Nephron progenitor cell (in vitro differentiated cells): ENCODE measurements around the gene NRARP.

Source experiments
- DNase-seq: peaks from one replicate; pipeline ENCODE4 v3.0.0; 2021
- H3K27ac Mint-ChIP-seq: 2 replicates; pipeline ENCODE4 v1.8.0; 2021; ENCODE audit warnings: mild to moderate bottlenecking, moderate library complexity, mixed read lengths
- H3K27me3 Mint-ChIP-seq: 2 replicates; pipeline ENCODE4 v1.8.0; 2021; ENCODE audit warnings: mild to moderate bottlenecking, low read depth, mixed read lengths; ENCODE audit not compliant: poor library complexity
- H3K36me3 Mint-ChIP-seq: 2 replicates; pipeline ENCODE4 v1.8.0; 2021; ENCODE audit warnings: low read depth, mixed read lengths
- H3K4me1 Mint-ChIP-seq: 2 replicates; pipeline ENCODE4 v1.8.0; 2021; ENCODE audit warnings: mixed read lengths
- H3K4me3 Mint-ChIP-seq: 2 replicates; pipeline ENCODE4 v1.8.0; 2021; ENCODE audit warnings: mild to moderate bottlenecking, moderate library complexity, mixed read lengths
- H3K9me3 Mint-ChIP-seq: 2 replicates; pipeline ENCODE4 v1.8.0; 2021; ENCODE audit warnings: mild to moderate bottlenecking, moderate library complexity, mixed read lengths
- TF ChIP-seq, protein P1 (sequence below): fragments of 200-600 bp; sonication (generic); IDR thresholded peaks from 2 replicates; pipeline ENCODE4 v1.5.0; 2021; ENCODE audit warnings: antibody characterized with exemption

Gene NRARP

DNA sequence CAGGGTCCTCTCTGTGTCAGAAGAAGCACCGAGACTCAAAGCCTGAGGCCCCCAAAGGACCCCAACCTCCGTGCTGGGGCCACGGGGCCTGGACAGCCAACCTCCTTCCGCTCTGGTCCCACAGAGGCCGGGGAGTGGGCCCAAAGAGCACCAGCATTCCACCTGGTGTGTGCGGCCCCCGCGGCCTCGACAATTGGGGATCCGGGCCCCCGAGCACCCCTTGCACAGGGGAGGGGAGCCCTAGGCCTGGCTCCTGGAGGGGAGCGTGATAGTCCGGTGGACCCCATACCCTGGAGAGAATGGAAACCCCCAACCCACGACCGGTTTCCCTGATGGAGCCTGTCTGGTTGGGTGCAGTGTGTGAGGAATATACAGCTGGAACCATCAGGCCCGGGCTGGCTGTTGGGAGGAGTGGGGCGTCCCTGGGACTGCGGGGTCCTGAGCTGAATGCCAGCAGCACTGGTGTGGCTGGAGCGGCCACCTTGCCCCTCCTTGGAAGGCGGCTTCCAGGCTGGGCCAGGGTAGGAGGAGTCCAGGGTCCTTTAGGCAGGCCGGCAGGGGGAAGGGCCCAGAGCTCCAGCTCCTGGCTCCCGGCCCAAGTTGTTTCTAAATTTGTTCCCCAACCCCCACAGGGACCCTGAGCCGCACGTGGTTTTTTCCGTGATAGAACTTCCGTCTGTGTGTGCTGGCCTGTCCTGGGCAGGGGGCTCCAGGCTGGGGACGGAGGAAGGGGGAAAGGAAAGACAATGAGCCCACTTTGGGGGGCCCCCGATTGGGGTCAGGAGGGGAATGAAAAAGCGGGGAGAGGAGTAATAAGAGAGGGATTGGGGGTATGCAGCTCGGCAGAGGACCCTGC lies 25.4 kb downstream of the NRARP start:
- peaks cover 5% of the 10 kb centered on the region for H3K27me3 Mint-ChIP-seq
- no peaks in the 10 kb centered on the region for H3K9me3 Mint-ChIP-seq
- H3K4me1 Mint-ChIP-seq: peaks cover 34% of the 10 kb centered on the region
- peaks cover 6% of the 10 kb centered on the region for H3K36me3 Mint-ChIP-seq
- H3K4me3 Mint-ChIP-seq: no peak overlapping the region
- TF ChIP-seq, protein P1, sequence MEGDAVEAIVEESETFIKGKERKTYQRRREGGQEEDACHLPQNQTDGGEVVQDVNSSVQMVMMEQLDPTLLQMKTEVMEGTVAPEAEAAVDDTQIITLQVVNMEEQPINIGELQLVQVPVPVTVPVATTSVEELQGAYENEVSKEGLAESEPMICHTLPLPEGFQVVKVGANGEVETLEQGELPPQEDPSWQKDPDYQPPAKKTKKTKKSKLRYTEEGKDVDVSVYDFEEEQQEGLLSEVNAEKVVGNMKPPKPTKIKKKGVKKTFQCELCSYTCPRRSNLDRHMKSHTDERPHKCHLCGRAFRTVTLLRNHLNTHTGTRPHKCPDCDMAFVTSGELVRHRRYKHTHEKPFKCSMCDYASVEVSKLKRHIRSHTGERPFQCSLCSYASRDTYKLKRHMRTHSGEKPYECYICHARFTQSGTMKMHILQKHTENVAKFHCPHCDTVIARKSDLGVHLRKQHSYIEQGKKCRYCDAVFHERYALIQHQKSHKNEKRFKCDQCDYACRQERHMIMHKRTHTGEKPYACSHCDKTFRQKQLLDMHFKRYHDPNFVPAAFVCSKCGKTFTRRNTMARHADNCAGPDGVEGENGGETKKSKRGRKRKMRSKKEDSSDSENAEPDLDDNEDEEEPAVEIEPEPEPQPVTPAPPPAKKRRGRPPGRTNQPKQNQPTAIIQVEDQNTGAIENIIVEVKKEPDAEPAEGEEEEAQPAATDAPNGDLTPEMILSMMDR: no peak
- DNase-seq: no peak
- H3K27ac Mint-ChIP-seq: peak overlapping the region; percentile 75

GRCh38 chr9:137275588-137276472 lies 26.2 kb downstream of the NRARP start:
- TF ChIP-seq, protein P1: no peak
- Mint-ChIP-seq H3K4me1 (peaks cover 34% of the 10 kb centered on the region), H3K36me3 (peaks cover 9% of the 10 kb centered on the region), H3K27me3 (no peaks in the 10 kb centered on the region), H3K9me3 (no peaks in the 10 kb centered on the region), H3K4me3 (no peak overlapping the region), H3K27ac (no peak overlapping the region)
- no peak for DNase-seq

GRCh38 chr9:137275203-137275587 lies 26.9 kb downstream of the NRARP start:
- H3K9me3 Mint-ChIP-seq: no peaks in the 10 kb centered on the region
- H3K4me1 Mint-ChIP-seq: peaks cover 34% of the 10 kb centered on the region
- no peak for DNase-seq
- peak overlapping the region; percentile 36 for H3K27ac Mint-ChIP-seq
- H3K36me3 Mint-ChIP-seq: peaks cover 9% of the 10 kb centered on the region
- H3K4me3 Mint-ChIP-seq: no peak overlapping the region
- TF ChIP-seq, protein P1: no peak
- H3K27me3 Mint-ChIP-seq: no peaks in the 10 kb centered on the region

DNA sequence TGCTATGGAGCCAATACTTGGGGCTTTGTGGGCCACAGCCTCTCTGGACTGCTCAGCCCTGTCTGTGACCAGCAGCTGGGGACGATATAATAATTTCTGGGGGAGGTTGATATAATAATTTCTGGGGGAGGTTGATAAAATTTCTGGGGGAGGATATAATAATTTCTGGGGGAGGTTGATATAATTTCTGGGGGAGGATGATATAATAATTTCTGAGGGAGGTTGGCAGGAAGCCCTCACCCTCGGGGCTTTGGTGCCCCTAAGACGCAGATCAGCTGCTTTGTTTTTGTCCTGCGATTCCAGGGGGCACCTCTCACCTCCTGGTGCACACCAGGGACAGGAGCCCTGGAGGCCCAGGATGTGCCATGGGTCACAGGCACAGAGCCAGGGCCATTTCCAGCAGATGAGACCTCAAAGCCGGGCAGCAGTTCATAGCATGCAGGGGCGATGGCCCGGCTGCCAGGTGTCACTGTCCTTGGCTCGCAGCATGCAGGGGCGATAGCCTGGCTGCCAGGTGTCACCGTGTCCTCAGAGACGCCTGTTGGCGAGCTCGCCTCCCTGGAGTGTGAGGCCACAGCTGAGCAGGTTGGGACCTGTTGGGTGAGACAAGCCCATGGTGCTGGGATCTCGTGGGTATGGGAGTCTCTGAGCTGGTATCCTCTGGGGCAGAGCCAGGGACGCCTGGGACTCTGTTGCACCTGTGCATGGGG lies 28.3 kb downstream of the NRARP start:
- H3K27me3 Mint-ChIP-seq: no peaks in the 10 kb centered on the region
- TF ChIP-seq, protein P1: no peak

GRCh38 chr9:137273095-137273490 lies 29.0 kb downstream of the NRARP start:
- no peak for DNase-seq
- Mint-ChIP-seq H3K9me3 (no peaks in the 10 kb centered on the region), H3K4me1 (peaks cover 41% of the 10 kb centered on the region), H3K27ac (no peak overlapping the region), H3K4me3 (no peak overlapping the region), H3K36me3 (peaks cover 27% of the 10 kb centered on the region), H3K27me3 (no peaks in the 10 kb centered on the region)
- TF ChIP-seq, protein P1: no peak

More for the DNA sequence above, 28.3 kb downstream of the NRARP start:
- Mint-ChIP-seq H3K4me3 (no peak overlapping the region), H3K27ac (no peak overlapping the region), H3K4me1 (peaks cover 35% of the 10 kb centered on the region), H3K9me3 (no peaks in the 10 kb centered on the region), H3K36me3 (peaks cover 21% of the 10 kb centered on the region)
- no peak for DNase-seq
